Measurements from ENCODE around the gene EPB41L2.
"Not testable (repeated sequence)": the region's sequence is repeated elsewhere in the genome, so short reads cannot be mapped to it uniquely, and the experiment has no call there.

The EPB41L2 gene

GRCh38 chr6:130811932-130812331, 251.1 kb downstream of the EPB41L2 start:
- TF ChIP-seq, protein P1, sequence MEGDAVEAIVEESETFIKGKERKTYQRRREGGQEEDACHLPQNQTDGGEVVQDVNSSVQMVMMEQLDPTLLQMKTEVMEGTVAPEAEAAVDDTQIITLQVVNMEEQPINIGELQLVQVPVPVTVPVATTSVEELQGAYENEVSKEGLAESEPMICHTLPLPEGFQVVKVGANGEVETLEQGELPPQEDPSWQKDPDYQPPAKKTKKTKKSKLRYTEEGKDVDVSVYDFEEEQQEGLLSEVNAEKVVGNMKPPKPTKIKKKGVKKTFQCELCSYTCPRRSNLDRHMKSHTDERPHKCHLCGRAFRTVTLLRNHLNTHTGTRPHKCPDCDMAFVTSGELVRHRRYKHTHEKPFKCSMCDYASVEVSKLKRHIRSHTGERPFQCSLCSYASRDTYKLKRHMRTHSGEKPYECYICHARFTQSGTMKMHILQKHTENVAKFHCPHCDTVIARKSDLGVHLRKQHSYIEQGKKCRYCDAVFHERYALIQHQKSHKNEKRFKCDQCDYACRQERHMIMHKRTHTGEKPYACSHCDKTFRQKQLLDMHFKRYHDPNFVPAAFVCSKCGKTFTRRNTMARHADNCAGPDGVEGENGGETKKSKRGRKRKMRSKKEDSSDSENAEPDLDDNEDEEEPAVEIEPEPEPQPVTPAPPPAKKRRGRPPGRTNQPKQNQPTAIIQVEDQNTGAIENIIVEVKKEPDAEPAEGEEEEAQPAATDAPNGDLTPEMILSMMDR (conservative IDR thresholded peaks at IDR 0.05; ENCODE audit: low read depth, low read length), result no peak
- Histone ChIP-seq H3K27me3 (ENCODE audit: insufficient read depth, low read depth) (no peaks in the 10 kb centered on the region), H3K4me2 (no peak overlapping the region), H3K36me3 (ENCODE audit: insufficient read depth) (no peaks in the 10 kb centered on the region), H3K27ac (no peak overlapping the region), H2AFZ (ENCODE audit: low read depth) (no peak overlapping the region), H3K4me3 (IDR thresholded peaks at IDR 0.05; ENCODE audit: insufficient read depth, low read depth, low read length) (no peak overlapping the region), H3K79me2 (ENCODE audit: insufficient read depth, low read depth) (no peaks in the 10 kb centered on the region), H4K20me1 (ENCODE audit: insufficient read depth) (no peaks in the 10 kb centered on the region), H3K4me1 (ENCODE audit: low read depth, poor library complexity, severe bottlenecking) (no peaks in the 10 kb centered on the region), H3K9ac (no peak overlapping the region)

DNA sequence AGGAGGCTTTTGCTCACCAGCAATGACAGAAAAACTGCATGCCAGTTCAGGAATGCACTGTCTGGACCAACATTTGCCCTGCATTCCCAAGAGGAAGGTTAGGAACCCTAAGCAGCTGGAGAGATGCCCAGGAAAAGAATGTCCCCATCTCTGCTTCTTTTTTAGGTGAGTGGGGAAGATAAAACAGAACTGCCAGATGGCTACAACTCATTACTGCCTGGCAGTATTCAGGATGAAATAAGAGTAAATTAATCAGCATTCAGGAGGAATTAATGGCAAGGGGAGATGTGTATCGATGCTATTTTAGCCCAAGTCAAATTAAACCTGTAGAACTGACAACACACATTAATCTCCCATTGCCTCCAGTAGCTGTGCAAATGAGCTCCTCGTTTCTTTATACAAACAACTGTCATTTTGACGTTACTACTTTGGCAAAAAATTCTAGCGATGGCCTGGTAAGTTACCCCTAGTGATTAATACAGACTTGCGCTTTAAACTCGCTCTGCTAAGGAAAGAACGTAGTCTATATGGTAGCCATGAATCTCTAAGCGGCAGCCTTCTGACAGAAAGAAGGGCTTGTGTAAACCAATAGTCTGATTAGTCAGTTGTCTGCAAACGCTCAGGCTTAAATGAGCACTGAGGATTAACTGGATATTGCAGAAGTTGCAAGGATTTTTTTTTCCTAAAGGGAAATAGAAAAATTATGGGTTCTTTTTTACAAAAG, 252.6 kb downstream of the EPB41L2 start:
- no peaks in the 10 kb centered on the region for H4K20me1 ChIP-seq (ENCODE audit: insufficient read depth)
- H3K36me3 ChIP-seq (ENCODE audit: insufficient read depth), result no peaks in the 10 kb centered on the region
- H3K79me2 ChIP-seq (ENCODE audit: insufficient read depth, low read depth), result no peaks in the 10 kb centered on the region
- H3K27me3 ChIP-seq (ENCODE audit: insufficient read depth, low read depth), result no peaks in the 10 kb centered on the region
- H3K9ac ChIP-seq, result no peak overlapping the region
- TF ChIP-seq, protein P1 (conservative IDR thresholded peaks at IDR 0.05; ENCODE audit: low read depth, low read length), result no peak
- no peak overlapping the region for H3K27ac ChIP-seq
- no peaks in the 10 kb centered on the region for H3K4me1 ChIP-seq (ENCODE audit: low read depth, poor library complexity, severe bottlenecking)
- H2AFZ ChIP-seq (ENCODE audit: low read depth), result no peak overlapping the region
- no peak overlapping the region for H3K4me2 ChIP-seq
- no peak overlapping the region for H3K4me3 ChIP-seq (IDR thresholded peaks at IDR 0.05; ENCODE audit: insufficient read depth, low read depth, low read length)

GRCh38 chr6:130801368-130801767, 261.7 kb downstream of the EPB41L2 start:
- not testable (repeated sequence) for H2AFZ ChIP-seq (ENCODE audit: low read depth); H3K4me2 ChIP-seq; H3K4me1 ChIP-seq (ENCODE audit: low read depth, poor library complexity, severe bottlenecking); H3K27ac ChIP-seq; H3K27me3 ChIP-seq (ENCODE audit: insufficient read depth, low read depth); H3K36me3 ChIP-seq (ENCODE audit: insufficient read depth); H3K9ac ChIP-seq; H4K20me1 ChIP-seq (ENCODE audit: insufficient read depth); H3K79me2 ChIP-seq (ENCODE audit: insufficient read depth, low read depth); H3K4me3 ChIP-seq (IDR thresholded peaks at IDR 0.05; ENCODE audit: insufficient read depth, low read depth, low read length)

GRCh38 chr6:130797061-130797460, 266.0 kb downstream of the EPB41L2 start:
- H2AFZ ChIP-seq (ENCODE audit: low read depth), result no peak overlapping the region
- no peak overlapping the region for H3K9ac ChIP-seq
- H3K27me3 ChIP-seq (ENCODE audit: insufficient read depth, low read depth), result no peaks in the 10 kb centered on the region
- H4K20me1 ChIP-seq (ENCODE audit: insufficient read depth), result no peaks in the 10 kb centered on the region
- no peak overlapping the region for H3K27ac ChIP-seq
- H3K4me1 ChIP-seq (ENCODE audit: low read depth, poor library complexity, severe bottlenecking), result no peaks in the 10 kb centered on the region
- H3K4me2 ChIP-seq, result no peak overlapping the region
- no peak overlapping the region for H3K4me3 ChIP-seq (IDR thresholded peaks at IDR 0.05; ENCODE audit: insufficient read depth, low read depth, low read length)
- no peaks in the 10 kb centered on the region for H3K79me2 ChIP-seq (ENCODE audit: insufficient read depth, low read depth)
- TF ChIP-seq, protein P1 (conservative IDR thresholded peaks at IDR 0.05; ENCODE audit: low read depth, low read length), result no peak
- no peaks in the 10 kb centered on the region for H3K36me3 ChIP-seq (ENCODE audit: insufficient read depth)

- H3K4me3 ChIP-seq (IDR thresholded peaks at IDR 0.05; ENCODE audit: insufficient read depth, low read depth, low read length), result no peak overlapping the region
- no peaks in the 10 kb centered on the region for H4K20me1 ChIP-seq (ENCODE audit: insufficient read depth)
- H3K4me2 ChIP-seq, result no peak overlapping the region
- no peaks in the 10 kb centered on the region for H3K79me2 ChIP-seq (ENCODE audit: insufficient read depth, low read depth)
- TF ChIP-seq, protein P1 (conservative IDR thresholded peaks at IDR 0.05; ENCODE audit: low read depth, low read length), result no peak
- H3K27ac ChIP-seq, result no peak overlapping the region
- no peaks in the 10 kb centered on the region for H3K4me1 ChIP-seq (ENCODE audit: low read depth, poor library complexity, severe bottlenecking)
- no peak overlapping the region for H3K9ac ChIP-seq
- no peaks in the 10 kb centered on the region for H3K36me3 ChIP-seq (ENCODE audit: insufficient read depth)
- H3K27me3 ChIP-seq (ENCODE audit: insufficient read depth, low read depth), result no peaks in the 10 kb centered on the region
- H2AFZ ChIP-seq (ENCODE audit: low read depth), result no peak overlapping the region
These were observed 266.6 kb downstream of the EPB41L2 start for GRCh38 chr6:130796313-130796905.

All from KMS-11 (cell line).